ENCODE data around the gene TTC23. TPM values are rescaled to one million over a fixed set of nuclear protein-coding genes. Genes with fewer than 3 reads are reported as not detected.

The TTC23 gene
- total RNA-seq, 1 donor from 2014 or later = 32.3 TPM

DNA sequence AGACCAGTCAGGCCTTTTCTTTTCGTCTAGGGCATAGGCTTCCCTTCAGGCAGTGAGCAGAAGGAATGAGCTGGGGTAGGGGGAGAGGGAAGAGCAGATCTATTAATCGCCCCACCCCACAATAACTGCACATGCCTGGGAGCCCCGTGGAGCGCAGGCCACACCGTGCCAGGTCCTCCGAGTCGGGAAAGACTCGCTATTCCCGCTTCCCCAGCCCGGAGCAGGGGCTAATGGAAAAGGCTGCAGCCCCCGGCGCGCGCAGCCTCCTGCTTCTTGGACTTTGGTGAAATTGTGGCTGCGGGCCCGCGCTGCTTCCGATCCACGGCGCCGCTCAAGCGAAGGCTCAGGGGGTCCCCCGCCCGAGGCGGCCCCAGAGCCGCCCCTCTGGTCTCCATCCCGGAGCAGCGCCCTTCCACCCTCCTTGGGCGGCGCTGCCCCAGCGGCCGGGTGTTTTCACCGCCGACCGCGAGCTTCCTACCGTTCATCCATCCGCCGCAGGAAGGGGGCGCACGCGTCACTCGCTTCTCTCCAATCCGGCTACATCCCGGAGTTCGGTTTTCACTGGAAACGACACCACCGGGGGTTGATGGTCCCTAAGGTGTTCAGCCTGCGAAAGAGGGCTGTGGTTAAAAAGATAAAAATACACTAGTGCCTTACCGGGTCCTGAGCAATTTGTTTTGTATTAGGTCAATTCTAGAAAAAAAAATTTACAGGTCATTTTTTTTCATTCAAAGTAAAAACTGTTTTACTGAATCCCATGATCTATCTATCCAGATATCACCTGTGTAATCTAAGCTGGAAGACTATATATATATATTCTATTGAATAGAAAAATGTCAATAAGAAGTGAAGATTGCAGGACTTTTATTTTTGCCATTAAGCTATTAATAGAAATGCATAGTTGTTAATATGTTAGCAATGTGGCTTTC, 148.9 kb downstream of the TTC23 start:
- no peaks in the 10 kb centered on the region for H3K9me3 Mint-ChIP-seq
- H3K36me3 Mint-ChIP-seq = no peaks in the 10 kb centered on the region
- H3K4me1 Mint-ChIP-seq = peaks cover 2% of the 10 kb centered on the region
- H3K4me3 Mint-ChIP-seq = peak overlapping the region; percentile 57
- peak; percentile 58 to 86 for DNase-seq (ENCODE audit: low spot score in 2 of 2, unreplicated experiment in 2 of 2)
- TF ChIP-seq, protein P1, sequence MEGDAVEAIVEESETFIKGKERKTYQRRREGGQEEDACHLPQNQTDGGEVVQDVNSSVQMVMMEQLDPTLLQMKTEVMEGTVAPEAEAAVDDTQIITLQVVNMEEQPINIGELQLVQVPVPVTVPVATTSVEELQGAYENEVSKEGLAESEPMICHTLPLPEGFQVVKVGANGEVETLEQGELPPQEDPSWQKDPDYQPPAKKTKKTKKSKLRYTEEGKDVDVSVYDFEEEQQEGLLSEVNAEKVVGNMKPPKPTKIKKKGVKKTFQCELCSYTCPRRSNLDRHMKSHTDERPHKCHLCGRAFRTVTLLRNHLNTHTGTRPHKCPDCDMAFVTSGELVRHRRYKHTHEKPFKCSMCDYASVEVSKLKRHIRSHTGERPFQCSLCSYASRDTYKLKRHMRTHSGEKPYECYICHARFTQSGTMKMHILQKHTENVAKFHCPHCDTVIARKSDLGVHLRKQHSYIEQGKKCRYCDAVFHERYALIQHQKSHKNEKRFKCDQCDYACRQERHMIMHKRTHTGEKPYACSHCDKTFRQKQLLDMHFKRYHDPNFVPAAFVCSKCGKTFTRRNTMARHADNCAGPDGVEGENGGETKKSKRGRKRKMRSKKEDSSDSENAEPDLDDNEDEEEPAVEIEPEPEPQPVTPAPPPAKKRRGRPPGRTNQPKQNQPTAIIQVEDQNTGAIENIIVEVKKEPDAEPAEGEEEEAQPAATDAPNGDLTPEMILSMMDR (IDR thresholded peaks at IDR 0.05; ENCODE audit: unreplicated experiment) = peak; percentile 48
- H3K27ac Mint-ChIP-seq = no peak overlapping the region
- H3K27me3 Mint-ChIP-seq (ENCODE audit: low read depth) = peaks cover 64% of the 10 kb centered on the region

DNA sequence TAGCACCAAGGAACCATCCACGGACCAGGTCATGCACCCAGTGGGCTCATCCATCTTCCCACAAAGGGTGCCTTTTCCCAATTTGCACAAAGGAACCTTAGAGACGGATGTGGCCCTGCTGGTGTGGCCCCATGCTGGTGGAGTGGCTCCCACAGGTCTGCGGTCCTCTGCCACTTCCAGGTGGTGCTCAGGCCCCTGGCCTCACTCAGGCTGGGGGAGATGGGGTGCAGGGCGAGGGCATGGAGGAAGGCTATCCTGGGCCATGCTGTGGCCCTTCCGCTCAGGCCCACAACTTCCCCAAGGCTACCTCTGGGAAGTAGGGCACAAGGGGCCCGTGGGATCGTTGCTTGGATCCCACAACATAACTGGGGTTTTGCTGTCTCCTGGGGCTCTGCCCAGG, 149.7 kb downstream of the TTC23 start:
- Mint-ChIP-seq H3K9me3 (no peaks in the 10 kb centered on the region), H3K27me3 (ENCODE audit: low read depth) (peaks cover 61% of the 10 kb centered on the region), H3K4me3 (no peak overlapping the region), H3K36me3 (no peaks in the 10 kb centered on the region), H3K27ac (no peak overlapping the region), H3K4me1 (peaks cover 2% of the 10 kb centered on the region)
- TF ChIP-seq, protein P1 (IDR thresholded peaks at IDR 0.05; ENCODE audit: unreplicated experiment) = no peak
- DNase-seq (ENCODE audit: low spot score in 2 of 2, unreplicated experiment in 2 of 2) = no peak

DNA sequence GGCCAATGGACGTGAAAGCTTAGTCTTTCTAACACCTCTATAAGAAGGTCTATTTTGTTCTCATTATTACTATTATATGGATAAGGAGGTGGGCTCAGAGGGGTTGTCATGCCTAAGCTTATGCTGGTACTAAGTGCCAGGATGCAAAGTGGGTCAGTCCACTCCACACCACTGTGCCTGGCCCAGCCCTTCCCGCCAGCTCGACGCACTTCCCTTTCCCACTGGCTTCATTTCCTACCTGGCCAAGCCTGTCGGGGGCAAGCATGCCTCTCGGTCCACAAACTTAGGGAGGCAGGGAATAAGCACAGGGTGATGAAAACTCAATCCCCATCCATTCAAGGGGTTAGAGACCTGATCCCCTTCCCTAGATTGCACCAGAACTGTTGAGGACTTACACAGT, 150.4 kb downstream of the TTC23 start:
- Mint-ChIP-seq H3K4me1 (peaks cover 2% of the 10 kb centered on the region), H3K4me3 (no peak overlapping the region), H3K9me3 (no peaks in the 10 kb centered on the region), H3K27me3 (ENCODE audit: low read depth) (peaks cover 58% of the 10 kb centered on the region), H3K36me3 (no peaks in the 10 kb centered on the region), H3K27ac (no peak overlapping the region)
- DNase-seq (ENCODE audit: low spot score in 2 of 2, unreplicated experiment in 2 of 2) = no peak
- TF ChIP-seq, protein P1 (IDR thresholded peaks at IDR 0.05; ENCODE audit: unreplicated experiment) = no peak

DNA sequence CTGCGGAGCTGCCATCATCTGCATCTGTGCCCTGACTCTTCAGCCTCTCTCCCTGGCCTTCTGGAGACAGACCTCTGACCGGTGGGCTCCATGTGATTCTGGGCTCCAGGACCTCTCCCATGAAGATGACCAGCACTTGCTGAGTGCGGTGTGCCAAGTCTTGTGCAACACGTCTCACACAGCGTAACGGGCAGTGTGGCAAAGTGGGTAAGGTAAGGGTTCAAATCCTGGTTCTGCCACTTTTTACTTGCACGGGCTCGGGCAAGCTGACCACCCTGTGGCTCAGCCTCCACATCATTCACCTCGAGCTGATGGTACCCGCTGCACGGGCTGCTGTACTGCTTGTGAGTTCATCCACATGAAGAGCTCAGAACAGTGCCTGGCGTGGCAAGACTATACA, 151.0 kb downstream of the TTC23 start:
- TF ChIP-seq, protein P1 (IDR thresholded peaks at IDR 0.05; ENCODE audit: unreplicated experiment) = no peak
- Mint-ChIP-seq H3K27me3 (ENCODE audit: low read depth) (peaks cover 55% of the 10 kb centered on the region), H3K4me1 (peaks cover 2% of the 10 kb centered on the region), H3K9me3 (no peaks in the 10 kb centered on the region), H3K36me3 (no peaks in the 10 kb centered on the region), H3K27ac (no peak overlapping the region), H3K4me3 (no peak overlapping the region)
- DNase-seq (ENCODE audit: low spot score in 2 of 2, unreplicated experiment in 2 of 2) = no peak

DNA sequence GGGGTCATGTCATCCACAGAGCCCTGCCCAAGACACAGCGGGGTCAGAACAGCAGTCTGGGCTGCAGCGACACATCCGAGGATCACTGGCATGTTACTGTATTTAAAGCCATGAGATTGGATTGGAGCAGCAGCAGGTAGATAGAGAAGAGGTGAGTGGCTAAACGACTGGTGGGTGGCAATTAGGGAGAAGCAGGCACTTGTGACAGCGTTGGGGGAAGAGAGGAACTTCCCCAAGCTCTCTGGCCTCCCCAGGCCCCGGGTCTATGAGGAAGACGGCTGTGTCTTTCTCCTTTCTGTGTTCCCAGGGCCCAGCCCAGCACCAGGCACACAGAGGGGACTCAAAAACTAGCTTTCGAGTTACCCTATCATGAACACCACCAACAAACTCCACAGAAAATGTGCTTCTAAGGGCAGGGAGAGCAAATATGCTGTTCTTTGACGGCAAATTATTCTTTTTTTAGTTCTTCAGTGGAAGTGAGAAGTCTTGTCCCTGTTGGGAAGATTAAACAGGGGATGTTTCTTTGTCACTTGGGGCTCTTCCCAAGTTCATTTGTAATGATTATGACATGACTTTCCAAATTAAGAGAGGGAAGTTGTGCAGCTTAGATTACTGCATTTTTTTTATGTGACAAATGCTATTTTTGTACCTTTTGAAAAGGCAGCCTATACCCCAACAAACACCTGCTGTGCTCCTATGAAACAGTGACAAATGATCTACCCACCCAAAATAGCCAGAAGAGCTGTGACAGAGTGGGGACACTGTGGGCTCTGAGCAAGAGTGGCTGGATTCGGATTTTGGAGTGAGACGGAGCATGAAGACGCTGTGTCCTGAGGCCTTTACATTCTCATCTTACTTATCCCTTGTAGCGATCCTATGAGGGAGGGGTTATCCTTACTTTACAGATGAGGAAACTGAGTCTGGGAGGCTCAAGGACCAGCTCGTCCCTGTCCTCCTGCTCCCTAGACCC, 151.7 kb downstream of the TTC23 start:
- DNase-seq (ENCODE audit: low spot score in 2 of 2, unreplicated experiment in 2 of 2) = no peak
- Mint-ChIP-seq H3K9me3 (no peaks in the 10 kb centered on the region), H3K27me3 (ENCODE audit: low read depth) (peaks cover 48% of the 10 kb centered on the region), H3K27ac (no peak overlapping the region), H3K36me3 (no peaks in the 10 kb centered on the region), H3K4me3 (no peak overlapping the region), H3K4me1 (peaks cover 2% of the 10 kb centered on the region)
- TF ChIP-seq, protein P1 (IDR thresholded peaks at IDR 0.05; ENCODE audit: unreplicated experiment) = no peak

Measured in mesothelial cell of epicardium (in vitro differentiated cells).